Measurements from ENCODE around the gene SLC36A3. TPM values are rescaled to one million over a fixed set of nuclear protein-coding genes. Genes with fewer than 3 reads are reported as not detected.

SLC36A3 gene
- total and polyA plus RNA-seq, 2 of the 4 experiments (the other 2 are of a cell fraction): not detected

GRCh38 chr5:151243127-151243526, 60.4 kb downstream of the SLC36A3 start:
- POLR2A ChIA-PET (ENCODE audit: unreplicated experiment): no interaction called here
- no TSS peak for BruUV-seq (replicated peaks)
- peaks cover 29% of the 10 kb centered on the region for H3K27me3 ChIP-seq (ENCODE audit: control insufficient read depth, insufficient read depth, low read length)

More at GRCh38 chr5:151243127-151243526, 60.4 kb downstream of the SLC36A3 start:
- no peaks in the 10 kb centered on the region for H3K4me1 ChIP-seq (ENCODE audit: control insufficient read depth, insufficient read depth, low read length)
- no peak overlapping the region for H4K5ac ChIP-seq (ENCODE audit: low read depth, low read length)
- no peak overlapping the region for H3K56ac ChIP-seq (ENCODE audit: extremely low read depth, insufficient read depth, low read length)
- H3K18ac ChIP-seq (ENCODE audit: low read depth, low read length): no peak overlapping the region
- no peaks in the 10 kb centered on the region for H3K79me1 ChIP-seq (ENCODE audit: low read depth in 1 of 2, low read length in 2 of 2)
- H3K9me3 ChIP-seq (ENCODE audit: control insufficient read depth, insufficient read depth, low read length): no peaks in the 10 kb centered on the region
- H2BK5ac ChIP-seq (ENCODE audit: low read depth, low read length, poor library complexity, severe bottlenecking): no peak overlapping the region
- CTCF ChIA-PET: interaction anchor here (0.9 kb wide), 1 partner anchor 9 kb away, joined by 3 read pairs; the partner anchor contains the start of gene GM2A
- no peak for ATAC-seq (ENCODE audit: low read depth)
- H2BK20ac ChIP-seq (ENCODE audit: low read depth, low read length): no peak overlapping the region
- H2AK9ac ChIP-seq (replicated peaks; ENCODE audit: low read depth, low read length, poor library complexity): no peak overlapping the region
- H3K14ac ChIP-seq (replicated peaks; ENCODE audit: low read depth, low read length): no peak overlapping the region
- DNase-seq: no peak
- H2AK5ac ChIP-seq (ENCODE audit: low read depth, low read length): no peak overlapping the region
- no peaks in the 10 kb centered on the region for H3K36me3 ChIP-seq (ENCODE audit: control insufficient read depth, insufficient read depth, low read length)
- no peak overlapping the region for H4K91ac ChIP-seq (ENCODE audit: insufficient read depth, low read depth, low read length)
- no CpG with 5 or more reads among the region's 4 CpGs for WGBS, 2 experiments (ENCODE audit: extremely low coverage in 2 of 2, insufficient read length in 1 of 2)
- H3K4me3 ChIP-seq (ENCODE audit: insufficient read depth, low read depth, low read length): no peak overlapping the region
- no peak overlapping the region for H3K9ac ChIP-seq (ENCODE audit: low read depth, low read length)
- H4K20me1 ChIP-seq (ENCODE audit: insufficient read depth, low read length): no peaks in the 10 kb centered on the region
- H2BK15ac ChIP-seq (ENCODE audit: low read depth, low read length): no peak overlapping the region
- intact Hi-C loops (cut with micrococcal nuclease): no loop called here
- in situ Hi-C loops (cut with MboI; ENCODE audit: low sequenced_read_pairs): no loop called here
- H3K4me2 ChIP-seq (ENCODE audit: low read depth, low read length): no peak overlapping the region
- no peak overlapping the region for H3K4ac ChIP-seq (ENCODE audit: low read depth, low read length)
- dilution Hi-C loops (cut with HindIII; ENCODE audit: low sequenced_read_pairs, unreplicated experiment): no loop called here
- H3K27ac ChIP-seq (ENCODE audit: insufficient read depth, low read length): no peak overlapping the region
- no peak overlapping the region for H2AFZ ChIP-seq (replicated peaks; ENCODE audit: low read length, poor library complexity)
- H4K8ac ChIP-seq (ENCODE audit: low read depth in 2 of 2, low read length in 2 of 2): no peak overlapping the region
- H3K9me1 ChIP-seq (ENCODE audit: insufficient read depth, low read length): no peaks in the 10 kb centered on the region
- TF ChIP-seq MAFK (IDR thresholded peaks at IDR 0.05; ENCODE audit: low read depth, low read length) (no peak), MAZ (IDR thresholded peaks at IDR 0.05; ENCODE audit: borderline replicate concordance, low read depth, low read length) (no peak)
- no peak overlapping the region for H3K23ac ChIP-seq (ENCODE audit: low read depth, low read length)
- H2BK120ac ChIP-seq (ENCODE audit: low read depth, low read length): no peak overlapping the region

All from IMR-90 (cell line).